ENCODE measurements around the gene CDHR1. TPM values are rescaled to one million over a fixed set of nuclear protein-coding genes. Genes with fewer than 3 reads are reported as not detected.

Gene CDHR1
- total and polyA plus RNA-seq, 10 of the 15 experiments (the other 5 are each of a cell fraction or from before 2014, with no cell fraction given) = 0.17 to 3.0 (median 0.34) TPM

DNA sequence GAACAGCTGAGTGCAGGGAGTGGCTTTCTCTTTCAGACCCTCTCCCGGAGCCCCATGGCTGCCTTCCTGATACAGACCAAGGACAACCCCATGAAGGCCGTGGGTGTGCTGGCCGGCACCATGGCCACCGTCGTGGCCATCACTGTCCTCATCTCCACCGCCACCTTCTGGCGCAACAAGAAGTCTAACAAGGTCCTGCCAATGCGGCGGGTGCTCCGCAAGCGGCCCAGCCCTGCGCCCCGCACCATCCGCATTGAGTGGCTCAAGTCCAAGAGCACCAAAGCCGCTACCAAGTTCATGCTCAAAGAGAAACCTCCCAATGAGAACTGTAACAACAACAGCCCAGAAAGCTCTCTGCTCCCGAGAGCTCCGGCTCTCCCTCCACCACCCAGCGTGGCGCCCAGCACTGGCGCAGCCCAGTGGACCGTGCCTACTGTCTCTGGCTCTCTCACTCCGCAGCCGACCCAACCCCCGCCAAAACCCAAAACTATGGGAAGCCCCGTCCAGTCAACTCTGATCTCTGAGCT, 19.8 kb downstream of the CDHR1 start:
- no TSS peak for BruUV-seq (replicated peaks)
- ChIA-PET RAD21 (ENCODE audit: unreplicated experiment) (interaction anchor here (1.4 to 2.6 kb wide), 3 partner anchors 10 to 155 kb away, joined by 3 to 28 read pairs (median 6); no protein-coding TSS in a partner anchor), SMC1A (ENCODE audit: uncharacterized antibody, unreplicated experiment) (interaction anchor here (0.6 to 4.6 kb wide), 4 partner anchors 9 to 101 kb away, joined by 3 to 29 read pairs (median 6); no protein-coding TSS in a partner anchor), POLR2A (no interaction called here), CTCF (interaction anchor here (0.8 to 28.3 kb wide), 16 partner anchors 9 to 157 kb away, joined by 3 to 788 read pairs (median 4); partner anchors contain the start of genes GHITM, GPR15LG and LRIT2)
- Histone ChIP-seq H3K27me3 (replicated peaks in 1 of 2; ENCODE audit: control insufficient read depth in 2 of 2, insufficient read depth in 2 of 2, low read length in 1 of 2) (no peaks in the 10 kb centered on the region; a peak in 2 of 4 replicates), H2AFZ (ENCODE audit: control insufficient read depth, low read depth, low read length) (no peak overlapping the region), H3K36me3 (ENCODE audit: control insufficient read depth in 2 of 2, insufficient read depth in 2 of 2, low read length in 1 of 2) (no peaks in the 10 kb centered on the region), H3K4me1 (ENCODE audit: control insufficient read depth, insufficient read depth, low read length) (no peaks in the 10 kb centered on the region), H3K4me3 (no peak overlapping the region), H3K4me2 (ENCODE audit: control insufficient read depth, insufficient read depth) (no peak overlapping the region), H4K20me1 (ENCODE audit: control insufficient read depth, insufficient read depth) (no peaks in the 10 kb centered on the region), H3K79me2 (ENCODE audit: control insufficient read depth, insufficient read depth, low read length) (no peaks in the 10 kb centered on the region), H3K9ac (ENCODE audit: control insufficient read depth, insufficient read depth, low read length) (no peak overlapping the region), H3K27ac (ENCODE audit: control insufficient read depth, insufficient read depth) (no peak overlapping the region), H3K9me3 (replicated peaks; ENCODE audit: control insufficient read depth, insufficient read depth, low read length) (no peaks in the 10 kb centered on the region)
- peak; percentile 47 for ATAC-seq
- no peak for FAIRE-seq
- 57% methylated on average over 25 of the region's 25 CpGs for WGBS (ENCODE audit: insufficient coverage, insufficient replicate concordance, low lambda C conversion rate, missing lambda C conversion rate)
- intact Hi-C loops (cut with micrococcal nuclease; ENCODE audit: unreplicated experiment) = no loop called here
- no peak for DNase-seq (ENCODE audit: low read depth, low spot score)
- in situ Hi-C loops (cut with MboI) = no loop called here
- TF ChIP-seq MEF2A (IDR thresholded peaks at IDR 0.05; ENCODE audit: insufficient read depth, low read depth, low read length) (no peak), PBX3 (IDR thresholded peaks at IDR 0.05; ENCODE audit: insufficient replicate concordance, low read depth, low read length) (no peak), EP300 (IDR thresholded peaks at IDR 0.05; ENCODE audit: borderline replicate concordance in 1 of 2, control insufficient read depth in 1 of 2, low read depth in 2 of 2, low read length in 2 of 2) (no peak), STAT1 (conservative IDR thresholded peaks at IDR 0.05) (no peak), JUNB (IDR thresholded peaks at IDR 0.05) (no peak), EED (IDR thresholded peaks at IDR 0.05; ENCODE audit: low read depth) (no peak), JUND (IDR thresholded peaks at IDR 0.05; ENCODE audit: low read depth, low read length) (no peak), SMC3 (IDR thresholded peaks at IDR 0.05; ENCODE audit: borderline replicate concordance, low read length) (no peak), KAT2A (conservative IDR thresholded peaks at IDR 0.05; ENCODE audit: control insufficient read depth, low read depth, low read length) (no peak), TCF7 (IDR thresholded peaks at IDR 0.05; ENCODE audit: borderline replicate concordance) (no peak), NR2C2 (IDR thresholded peaks at IDR 0.05; ENCODE audit: borderline replicate concordance, control insufficient read depth, insufficient read length, low read depth) (no peak), SMARCA5 (IDR thresholded peaks at IDR 0.05) (no peak), CEBPB (IDR thresholded peaks at IDR 0.05; ENCODE audit: borderline replicate concordance in 1 of 2, low read depth in 2 of 2, low read length in 2 of 2) (no peak), HDAC2 (IDR thresholded peaks at IDR 0.05) (no peak)
- TF ChIP-seq, protein P1, sequence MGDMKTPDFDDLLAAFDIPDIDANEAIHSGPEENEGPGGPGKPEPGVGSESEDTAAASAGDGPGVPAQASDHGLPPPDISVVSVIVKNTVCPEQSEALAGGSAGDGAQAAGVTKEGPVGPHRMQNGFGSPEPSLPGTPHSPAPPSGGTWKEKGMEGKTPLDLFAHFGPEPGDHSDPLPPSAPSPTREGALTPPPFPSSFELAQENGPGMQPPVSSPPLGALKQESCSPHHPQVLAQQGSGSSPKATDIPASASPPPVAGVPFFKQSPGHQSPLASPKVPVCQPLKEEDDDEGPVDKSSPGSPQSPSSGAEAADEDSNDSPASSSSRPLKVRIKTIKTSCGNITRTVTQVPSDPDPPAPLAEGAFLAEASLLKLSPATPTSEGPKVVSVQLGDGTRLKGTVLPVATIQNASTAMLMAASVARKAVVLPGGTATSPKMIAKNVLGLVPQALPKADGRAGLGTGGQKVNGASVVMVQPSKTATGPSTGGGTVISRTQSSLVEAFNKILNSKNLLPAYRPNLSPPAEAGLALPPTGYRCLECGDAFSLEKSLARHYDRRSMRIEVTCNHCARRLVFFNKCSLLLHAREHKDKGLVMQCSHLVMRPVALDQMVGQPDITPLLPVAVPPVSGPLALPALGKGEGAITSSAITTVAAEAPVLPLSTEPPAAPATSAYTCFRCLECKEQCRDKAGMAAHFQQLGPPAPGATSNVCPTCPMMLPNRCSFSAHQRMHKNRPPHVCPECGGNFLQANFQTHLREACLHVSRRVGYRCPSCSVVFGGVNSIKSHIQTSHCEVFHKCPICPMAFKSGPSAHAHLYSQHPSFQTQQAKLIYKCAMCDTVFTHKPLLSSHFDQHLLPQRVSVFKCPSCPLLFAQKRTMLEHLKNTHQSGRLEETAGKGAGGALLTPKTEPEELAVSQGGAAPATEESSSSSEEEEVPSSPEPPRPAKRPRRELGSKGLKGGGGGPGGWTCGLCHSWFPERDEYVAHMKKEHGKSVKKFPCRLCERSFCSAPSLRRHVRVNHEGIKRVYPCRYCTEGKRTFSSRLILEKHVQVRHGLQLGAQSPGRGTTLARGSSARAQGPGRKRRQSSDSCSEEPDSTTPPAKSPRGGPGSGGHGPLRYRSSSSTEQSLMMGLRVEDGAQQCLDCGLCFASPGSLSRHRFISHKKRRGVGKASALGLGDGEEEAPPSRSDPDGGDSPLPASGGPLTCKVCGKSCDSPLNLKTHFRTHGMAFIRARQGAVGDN (IDR thresholded peaks at IDR 0.05) = no peak
- TF ChIP-seq, protein P2, sequence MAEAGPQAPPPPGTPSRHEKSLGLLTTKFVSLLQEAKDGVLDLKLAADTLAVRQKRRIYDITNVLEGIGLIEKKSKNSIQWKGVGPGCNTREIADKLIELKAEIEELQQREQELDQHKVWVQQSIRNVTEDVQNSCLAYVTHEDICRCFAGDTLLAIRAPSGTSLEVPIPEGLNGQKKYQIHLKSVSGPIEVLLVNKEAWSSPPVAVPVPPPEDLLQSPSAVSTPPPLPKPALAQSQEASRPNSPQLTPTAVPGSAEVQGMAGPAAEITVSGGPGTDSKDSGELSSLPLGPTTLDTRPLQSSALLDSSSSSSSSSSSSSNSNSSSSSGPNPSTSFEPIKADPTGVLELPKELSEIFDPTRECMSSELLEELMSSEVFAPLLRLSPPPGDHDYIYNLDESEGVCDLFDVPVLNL (IDR thresholded peaks at IDR 0.05; ENCODE audit: low read depth, low read length) = no peak
